Measurements from ENCODE around the gene FEN1.
A peak's percentile ranks its signal among the peaks of the same experiment; 100 is the strongest.

The FEN1 gene

GRCh38 chr11:61830237-61831105 lies 37.8 kb downstream of the FEN1 start:
- no peak overlapping the region for H3K4me3 ChIP-seq (ENCODE audit: low read length)
- H3K36me3 ChIP-seq (ENCODE audit: control insufficient read depth, insufficient read depth, low read length) = no peaks in the 10 kb centered on the region
- H3K27ac ChIP-seq (ENCODE audit: low read depth, low read length) = peak overlapping the region; percentile 77
- H3K4me1 ChIP-seq (ENCODE audit: control insufficient read depth, insufficient read depth, low read length) = peaks cover 15% of the 10 kb centered on the region
- no peak overlapping the region for H3K9ac ChIP-seq (ENCODE audit: low read length)
- H3K27me3 ChIP-seq (ENCODE audit: control insufficient read depth, insufficient read depth, low read length) = no peaks in the 10 kb centered on the region

- Histone ChIP-seq H3K27me3 (ENCODE audit: control insufficient read depth, insufficient read depth, low read length) (no peaks in the 10 kb centered on the region), H3K27ac (ENCODE audit: low read depth, low read length) (no peak overlapping the region), H3K4me3 (ENCODE audit: low read length) (no peak overlapping the region), H3K9ac (ENCODE audit: low read length) (no peak overlapping the region), H3K36me3 (ENCODE audit: control insufficient read depth, insufficient read depth, low read length) (no peaks in the 10 kb centered on the region), H3K4me1 (ENCODE audit: control insufficient read depth, insufficient read depth, low read length) (peaks cover 15% of the 10 kb centered on the region)
Observed at GRCh38 chr11:61832207-61832606, 39.5 kb downstream of the FEN1 start.

- Histone ChIP-seq H3K4me3 (ENCODE audit: low read length) (no peak overlapping the region), H3K27ac (ENCODE audit: low read depth, low read length) (no peak overlapping the region), H3K36me3 (ENCODE audit: control insufficient read depth, insufficient read depth, low read length) (no peaks in the 10 kb centered on the region), H3K9ac (ENCODE audit: low read length) (no peak overlapping the region), H3K27me3 (ENCODE audit: control insufficient read depth, insufficient read depth, low read length) (no peaks in the 10 kb centered on the region), H3K4me1 (ENCODE audit: control insufficient read depth, insufficient read depth, low read length) (peaks cover 15% of the 10 kb centered on the region)
Observed at GRCh38 chr11:61832754-61833153, 40.0 kb downstream of the FEN1 start.

- H3K4me3 ChIP-seq (ENCODE audit: low read length) = no peak overlapping the region
- H3K9ac ChIP-seq (ENCODE audit: low read length) = no peak overlapping the region
- H3K36me3 ChIP-seq (ENCODE audit: control insufficient read depth, insufficient read depth, low read length) = no peaks in the 10 kb centered on the region
- peaks cover 15% of the 10 kb centered on the region for H3K4me1 ChIP-seq (ENCODE audit: control insufficient read depth, insufficient read depth, low read length)
- no peak overlapping the region for H3K27ac ChIP-seq (ENCODE audit: low read depth, low read length)
- H3K27me3 ChIP-seq (ENCODE audit: control insufficient read depth, insufficient read depth, low read length) = no peaks in the 10 kb centered on the region
Observed at GRCh38 chr11:61833471-61833870, 40.8 kb downstream of the FEN1 start.

- Histone ChIP-seq H3K27me3 (ENCODE audit: control insufficient read depth, insufficient read depth, low read length) (no peaks in the 10 kb centered on the region), H3K27ac (ENCODE audit: low read depth, low read length) (peak overlapping the region; percentile 6), H3K36me3 (ENCODE audit: control insufficient read depth, insufficient read depth, low read length) (no peaks in the 10 kb centered on the region), H3K9ac (ENCODE audit: low read length) (no peak overlapping the region), H3K4me3 (ENCODE audit: low read length) (no peak overlapping the region), H3K4me1 (ENCODE audit: control insufficient read depth, insufficient read depth, low read length) (peaks cover 15% of the 10 kb centered on the region)
Observed at GRCh38 chr11:61833926-61834277, 41.2 kb downstream of the FEN1 start.

GRCh38 chr11:61834278-61835048 lies 41.8 kb downstream of the FEN1 start:
- Histone ChIP-seq H3K9ac (ENCODE audit: low read length) (peak overlapping the region; percentile 2), H3K27ac (ENCODE audit: low read depth, low read length) (peak overlapping the region; percentile 6), H3K4me1 (ENCODE audit: control insufficient read depth, insufficient read depth, low read length) (peaks cover 14% of the 10 kb centered on the region), H3K36me3 (ENCODE audit: control insufficient read depth, insufficient read depth, low read length) (no peaks in the 10 kb centered on the region), H3K4me3 (ENCODE audit: low read length) (no peak overlapping the region), H3K27me3 (ENCODE audit: control insufficient read depth, insufficient read depth, low read length) (no peaks in the 10 kb centered on the region)

GRCh38 chr11:61836193-61836592 lies 43.5 kb downstream of the FEN1 start:
- H3K27ac ChIP-seq (ENCODE audit: low read depth, low read length) = no peak overlapping the region
- H3K36me3 ChIP-seq (ENCODE audit: control insufficient read depth, insufficient read depth, low read length) = peaks cover 8% of the 10 kb centered on the region
- no peaks in the 10 kb centered on the region for H3K27me3 ChIP-seq (ENCODE audit: control insufficient read depth, insufficient read depth, low read length)
- H3K9ac ChIP-seq (ENCODE audit: low read length) = no peak overlapping the region
- no peak overlapping the region for H3K4me3 ChIP-seq (ENCODE audit: low read length)
- H3K4me1 ChIP-seq (ENCODE audit: control insufficient read depth, insufficient read depth, low read length) = no peaks in the 10 kb centered on the region

GRCh38 chr11:61837411-61838005 lies 44.8 kb downstream of the FEN1 start:
- Histone ChIP-seq H3K27me3 (ENCODE audit: control insufficient read depth, insufficient read depth, low read length) (no peaks in the 10 kb centered on the region), H3K4me3 (ENCODE audit: low read length) (no peak overlapping the region), H3K36me3 (ENCODE audit: control insufficient read depth, insufficient read depth, low read length) (peaks cover 8% of the 10 kb centered on the region), H3K4me1 (ENCODE audit: control insufficient read depth, insufficient read depth, low read length) (no peaks in the 10 kb centered on the region), H3K27ac (ENCODE audit: low read depth, low read length) (no peak overlapping the region), H3K9ac (ENCODE audit: low read length) (no peak overlapping the region)

- H3K4me1 ChIP-seq (ENCODE audit: control insufficient read depth, insufficient read depth, low read length) = no peaks in the 10 kb centered on the region
- peaks cover 8% of the 10 kb centered on the region for H3K36me3 ChIP-seq (ENCODE audit: control insufficient read depth, insufficient read depth, low read length)
- H3K9ac ChIP-seq (ENCODE audit: low read length) = no peak overlapping the region
- H3K4me3 ChIP-seq (ENCODE audit: low read length) = no peak overlapping the region
- no peaks in the 10 kb centered on the region for H3K27me3 ChIP-seq (ENCODE audit: control insufficient read depth, insufficient read depth, low read length)
- no peak overlapping the region for H3K27ac ChIP-seq (ENCODE audit: low read depth, low read length)
Observed at GRCh38 chr11:61838501-61838900, 45.8 kb downstream of the FEN1 start.

GRCh38 chr11:61838921-61839320 lies 46.2 kb downstream of the FEN1 start:
- Histone ChIP-seq H3K27ac (ENCODE audit: low read depth, low read length) (no peak overlapping the region), H3K9ac (ENCODE audit: low read length) (no peak overlapping the region), H3K4me1 (ENCODE audit: control insufficient read depth, insufficient read depth, low read length) (no peaks in the 10 kb centered on the region), H3K27me3 (ENCODE audit: control insufficient read depth, insufficient read depth, low read length) (no peaks in the 10 kb centered on the region), H3K36me3 (ENCODE audit: control insufficient read depth, insufficient read depth, low read length) (peaks cover 8% of the 10 kb centered on the region), H3K4me3 (ENCODE audit: low read length) (no peak overlapping the region)

- Histone ChIP-seq H3K4me1 (ENCODE audit: control insufficient read depth, insufficient read depth, low read length) (no peaks in the 10 kb centered on the region), H3K27me3 (ENCODE audit: control insufficient read depth, insufficient read depth, low read length) (no peaks in the 10 kb centered on the region), H3K27ac (ENCODE audit: low read depth, low read length) (no peak overlapping the region), H3K36me3 (ENCODE audit: control insufficient read depth, insufficient read depth, low read length) (peaks cover 8% of the 10 kb centered on the region), H3K9ac (ENCODE audit: low read length) (no peak overlapping the region), H3K4me3 (ENCODE audit: low read length) (no peak overlapping the region)
Observed at GRCh38 chr11:61839742-61840141, 47.0 kb downstream of the FEN1 start.

GRCh38 chr11:61840371-61840770 lies 47.7 kb downstream of the FEN1 start:
- Histone ChIP-seq H3K9ac (ENCODE audit: low read length) (no peak overlapping the region), H3K27me3 (ENCODE audit: control insufficient read depth, insufficient read depth, low read length) (no peaks in the 10 kb centered on the region), H3K4me3 (ENCODE audit: low read length) (no peak overlapping the region), H3K27ac (ENCODE audit: low read depth, low read length) (no peak overlapping the region), H3K36me3 (ENCODE audit: control insufficient read depth, insufficient read depth, low read length) (peaks cover 8% of the 10 kb centered on the region), H3K4me1 (ENCODE audit: control insufficient read depth, insufficient read depth, low read length) (no peaks in the 10 kb centered on the region)
